Uterus (tissue), 2 donors: ENCODE measurements around the gene TEAD4.

Experiments
- CTCF ChIP-seq, 4 experiments: fragments of 200-600 bp in 2 of 4; fragments of 450-650 bp in 2 of 4; sonication (generic) in 2 of 4; IDR thresholded peaks; one replicate each; pipeline ENCODE4 v1.5.1; 2016 to 2019; ENCODE audit warnings: antibody characterized with exemption in 4 of 4, mild to moderate bottlenecking in 2 of 4, moderate library complexity in 1 of 4
- POLR2A ChIP-seq, 2 donors: fragments of 450-650 bp; IDR thresholded peaks; one replicate each; pipeline ENCODE4 v1.6.1; 2016; ENCODE audit warnings: antibody characterized with exemption in 2 of 2, mild to moderate bottlenecking in 1 of 2, moderate library complexity in 1 of 2

- no peak for TF ChIP-seq CTCF (IDR thresholded peaks at IDR 0.05)
- TF ChIP-seq POLR2A (IDR thresholded peaks at IDR 0.05), result no peak
Measured at GRCh38 chr12:2982361-2982760, 23.2 kb downstream of the TEAD4 start.
